Astrocyte (in vitro differentiated cells and primary cell): ENCODE results near the gene CHST11. TPM values are rescaled to one million over a fixed set of nuclear protein-coding genes. Genes with fewer than 3 reads are reported as not detected.
A peak's percentile ranks its signal among the peaks of the same experiment; 100 is the strongest.

ENCODE experiments used
- DNase-seq: peaks from one replicate; pipeline ENCODE4 v3.0.0-alpha.2; 2010; ENCODE audit warnings: low read depth
- FAIRE-seq: peaks from 2 replicates; lab custom pipeline; 2011; peaks lifted over from hg19 to GRCh38; lab: Jason Lieb, UNC
- H2AFZ ChIP-seq: 2 replicates; pipeline ENCODE4 v1.6.0; 2012; ENCODE audit warnings: low read depth, low read length, inconsistent platforms
- H3K27ac ChIP-seq: 2 replicates; pipeline ENCODE4 v1.5.1; 2011; ENCODE audit warnings: low read depth, low read length, inconsistent platforms
- H3K27me3 ChIP-seq: 2 replicates; pipeline ENCODE4 v1.6.0; 2011; ENCODE audit warnings: low read length, inconsistent platforms; ENCODE audit not compliant: insufficient read depth
- H3K36me3 ChIP-seq: 2 replicates; pipeline ENCODE4 v1.5.1; 2011; ENCODE audit warnings: low read length, inconsistent platforms; ENCODE audit not compliant: insufficient read depth
- H3K4me1 ChIP-seq: 2 replicates; pipeline ENCODE4 v1.5.1; 2011; ENCODE audit warnings: low read length, inconsistent platforms; ENCODE audit not compliant: insufficient read depth
- H3K4me2 ChIP-seq: 2 replicates; pipeline ENCODE4 v1.6.0; 2012; ENCODE audit warnings: low read length, inconsistent platforms
- H3K4me3 ChIP-seq: 2 replicates; pipeline ENCODE4 v1.5.1; 2011; ENCODE audit warnings: low read depth, mild to moderate bottlenecking, low read length, inconsistent platforms; ENCODE audit not compliant: insufficient read depth
- H3K79me2 ChIP-seq: 2 replicates; pipeline ENCODE4 v1.6.0; 2012; ENCODE audit warnings: mild to moderate bottlenecking, low read length, inconsistent platforms; ENCODE audit not compliant: insufficient read depth
- H3K9ac ChIP-seq: 2 replicates; pipeline ENCODE4 v1.6.0; 2012; ENCODE audit warnings: mild to moderate bottlenecking, low read length, inconsistent platforms
- H3K9me3 ChIP-seq: 2 replicates; pipeline ENCODE4 v1.5.1; 2012; ENCODE audit warnings: low read depth, mild to moderate bottlenecking, low read length, inconsistent platforms; ENCODE audit not compliant: insufficient read depth
- H4K20me1 ChIP-seq: 2 replicates; pipeline ENCODE4 v1.6.0; 2012; ENCODE audit warnings: low read length, inconsistent platforms; ENCODE audit not compliant: insufficient read depth
- H3K27ac Mint-ChIP-seq: one replicate; pipeline ENCODE4 v1.8.0; 2021; ENCODE audit warnings: mild to moderate bottlenecking, mixed read lengths; ENCODE audit not compliant: unreplicated experiment
- H3K27me3 Mint-ChIP-seq: one replicate; pipeline ENCODE4 v1.8.0; 2021; ENCODE audit warnings: low read depth, mixed read lengths; ENCODE audit not compliant: unreplicated experiment
- H3K36me3 Mint-ChIP-seq: one replicate; pipeline ENCODE4 v1.8.0; 2021; ENCODE audit warnings: low read depth, mixed read lengths; ENCODE audit not compliant: unreplicated experiment
- H3K4me1 Mint-ChIP-seq: one replicate; pipeline ENCODE4 v1.8.0; 2021; ENCODE audit warnings: low read depth, mixed read lengths; ENCODE audit not compliant: unreplicated experiment
- H3K4me3 Mint-ChIP-seq: one replicate; pipeline ENCODE4 v1.8.0; 2021; ENCODE audit warnings: mild to moderate bottlenecking, moderate library complexity, mixed read lengths; ENCODE audit not compliant: unreplicated experiment
- H3K9me3 Mint-ChIP-seq: one replicate; pipeline ENCODE4 v1.8.0; 2021; ENCODE audit warnings: mild to moderate bottlenecking, mixed read lengths; ENCODE audit not compliant: unreplicated experiment
- EZH2 ChIP-seq: IDR thresholded peaks from 2 replicates; pipeline ENCODE4 v1.6.1; 2012; ENCODE audit warnings: mild to moderate bottlenecking, low read length, inconsistent platforms; ENCODE audit not compliant: insufficient read depth
- total RNA-seq: library from RNA; stranded (reverse); gene quantifications from 2 replicates; pipeline ENCODE4 v1.2.1, GENCODE V29; 2021
- TF ChIP-seq, protein P1 (sequence below): IDR thresholded peaks from 2 replicates; pipeline ENCODE4 v1.5.1; 2011; ENCODE audit warnings: low read depth, mild to moderate bottlenecking, inconsistent platforms, low read length, moderate library complexity; ENCODE audit not compliant: insufficient read depth

Gene CHST11
- total RNA-seq, 1 donor from 2014 or later = 30.2 TPM

DNA sequence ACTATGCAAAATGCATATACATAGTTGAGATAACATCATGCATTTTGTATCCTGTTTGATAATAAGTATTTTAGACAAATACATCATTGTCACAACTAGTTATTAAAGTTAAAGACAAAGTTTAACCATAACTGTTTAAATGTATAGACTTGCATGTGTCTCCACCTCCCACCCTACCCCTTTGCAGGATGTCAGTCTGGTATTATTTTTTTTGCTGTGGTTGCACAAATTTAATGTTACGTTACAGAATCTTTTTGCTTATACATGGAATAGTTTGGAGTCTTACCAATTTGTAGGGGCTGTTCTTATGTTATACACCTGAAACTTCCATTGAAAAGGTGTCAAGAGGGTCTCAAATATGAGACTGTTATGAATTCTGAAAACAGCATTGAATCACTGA, 5.6 kb downstream of the CHST11 start:
- no peaks in the 10 kb centered on the region for H3K27me3 Mint-ChIP-seq
- H3K4me3 Mint-ChIP-seq = no peak overlapping the region
- no peak overlapping the region for H3K27ac Mint-ChIP-seq
- Histone ChIP-seq H3K79me2 (peaks cover 93% of the 10 kb centered on the region), H3K4me2 (no peak overlapping the region), H4K20me1 (peaks cover 60% of the 10 kb centered on the region), H3K4me3 (no peak overlapping the region), H3K27me3 (no peaks in the 10 kb centered on the region), H3K36me3 (peaks cover 3% of the 10 kb centered on the region), H3K27ac (no peak overlapping the region), H3K9me3 (no peaks in the 10 kb centered on the region), H2AFZ (no peak overlapping the region), H3K4me1 (peaks cover 18% of the 10 kb centered on the region), H3K9ac (no peak overlapping the region)
- H3K36me3 Mint-ChIP-seq = peaks cover 6% of the 10 kb centered on the region
- H3K4me1 Mint-ChIP-seq = peaks cover 30% of the 10 kb centered on the region
- TF ChIP-seq, protein P1, sequence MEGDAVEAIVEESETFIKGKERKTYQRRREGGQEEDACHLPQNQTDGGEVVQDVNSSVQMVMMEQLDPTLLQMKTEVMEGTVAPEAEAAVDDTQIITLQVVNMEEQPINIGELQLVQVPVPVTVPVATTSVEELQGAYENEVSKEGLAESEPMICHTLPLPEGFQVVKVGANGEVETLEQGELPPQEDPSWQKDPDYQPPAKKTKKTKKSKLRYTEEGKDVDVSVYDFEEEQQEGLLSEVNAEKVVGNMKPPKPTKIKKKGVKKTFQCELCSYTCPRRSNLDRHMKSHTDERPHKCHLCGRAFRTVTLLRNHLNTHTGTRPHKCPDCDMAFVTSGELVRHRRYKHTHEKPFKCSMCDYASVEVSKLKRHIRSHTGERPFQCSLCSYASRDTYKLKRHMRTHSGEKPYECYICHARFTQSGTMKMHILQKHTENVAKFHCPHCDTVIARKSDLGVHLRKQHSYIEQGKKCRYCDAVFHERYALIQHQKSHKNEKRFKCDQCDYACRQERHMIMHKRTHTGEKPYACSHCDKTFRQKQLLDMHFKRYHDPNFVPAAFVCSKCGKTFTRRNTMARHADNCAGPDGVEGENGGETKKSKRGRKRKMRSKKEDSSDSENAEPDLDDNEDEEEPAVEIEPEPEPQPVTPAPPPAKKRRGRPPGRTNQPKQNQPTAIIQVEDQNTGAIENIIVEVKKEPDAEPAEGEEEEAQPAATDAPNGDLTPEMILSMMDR = no peak
- no peak for TF ChIP-seq EZH2
- DNase-seq (no peak), FAIRE-seq (no peak)
- no peaks in the 10 kb centered on the region for H3K9me3 Mint-ChIP-seq

DNA sequence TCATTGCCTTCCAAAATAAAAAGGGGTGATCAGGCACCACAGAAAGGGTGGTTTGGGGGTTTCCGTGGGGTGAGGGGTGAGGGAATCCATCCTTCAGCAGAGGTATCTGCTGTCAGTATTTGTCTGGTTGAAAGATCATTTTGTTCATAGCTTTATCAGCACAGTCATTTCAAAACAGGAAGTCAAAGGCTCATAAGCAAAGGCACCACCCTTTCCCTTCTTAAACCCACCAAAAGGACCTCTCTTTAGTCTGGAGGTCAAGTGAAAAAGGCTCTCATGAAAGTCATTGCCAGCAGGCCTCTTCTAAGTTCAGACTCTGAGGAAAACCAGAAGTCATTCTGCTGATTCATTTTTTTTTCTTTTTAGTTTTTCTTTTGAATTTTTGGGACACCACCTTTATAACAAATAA, 6.2 kb downstream of the CHST11 start:
- Mint-ChIP-seq H3K4me3 (no peak overlapping the region), H3K36me3 (peaks cover 6% of the 10 kb centered on the region), H3K27ac (peak overlapping the region; percentile 49), H3K27me3 (no peaks in the 10 kb centered on the region), H3K9me3 (no peaks in the 10 kb centered on the region), H3K4me1 (peaks cover 32% of the 10 kb centered on the region)
- FAIRE-seq = no peak
- Histone ChIP-seq H3K4me3 (no peak overlapping the region), H3K27ac (no peak overlapping the region), H3K36me3 (peaks cover 3% of the 10 kb centered on the region), H2AFZ (no peak overlapping the region), H3K4me2 (no peak overlapping the region), H3K79me2 (peaks cover 94% of the 10 kb centered on the region), H3K9me3 (no peaks in the 10 kb centered on the region), H3K27me3 (no peaks in the 10 kb centered on the region), H3K4me1 (peaks cover 18% of the 10 kb centered on the region), H4K20me1 (peaks cover 66% of the 10 kb centered on the region), H3K9ac (no peak overlapping the region)
- TF ChIP-seq, protein P1 = no peak
- no peak for DNase-seq

DNA sequence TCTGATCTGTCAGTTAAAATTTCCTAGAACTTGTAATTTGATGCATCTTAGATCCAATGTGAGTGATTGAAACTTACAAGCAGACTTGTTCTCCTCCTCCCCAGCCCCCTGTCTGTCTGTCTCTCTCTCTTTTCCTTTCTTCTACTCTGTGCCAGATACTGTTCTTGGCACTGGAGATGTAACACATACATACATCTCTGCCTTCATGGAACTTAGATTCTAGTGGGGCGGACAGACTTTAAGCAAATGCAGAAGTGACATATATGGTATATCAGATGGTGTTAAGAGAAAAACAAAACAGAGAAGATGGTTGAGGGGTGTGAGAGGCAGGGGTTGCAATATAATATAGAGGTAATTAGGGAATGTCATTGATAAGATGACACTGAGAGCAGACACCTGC, 6.6 kb downstream of the CHST11 start:
- no peak for FAIRE-seq
- H3K79me2 ChIP-seq = peaks cover 94% of the 10 kb centered on the region

More for the DNA sequence above, 6.6 kb downstream of the CHST11 start:
- peaks cover 18% of the 10 kb centered on the region for H3K4me1 ChIP-seq
- DNase-seq = no peak
- H3K9me3 ChIP-seq = no peaks in the 10 kb centered on the region
- peaks cover 3% of the 10 kb centered on the region for H3K36me3 ChIP-seq
- no peak overlapping the region for H2AFZ ChIP-seq
- TF ChIP-seq, protein P1 = no peak
- no peak for TF ChIP-seq EZH2
- peaks cover 32% of the 10 kb centered on the region for H3K4me1 Mint-ChIP-seq
- peaks cover 69% of the 10 kb centered on the region for H4K20me1 ChIP-seq
- no peaks in the 10 kb centered on the region for H3K27me3 Mint-ChIP-seq
- no peak overlapping the region for H3K9ac ChIP-seq
- no peaks in the 10 kb centered on the region for H3K27me3 ChIP-seq
- no peaks in the 10 kb centered on the region for H3K9me3 Mint-ChIP-seq
- peaks cover 6% of the 10 kb centered on the region for H3K36me3 Mint-ChIP-seq
- no peak overlapping the region for H3K4me3 ChIP-seq
- H3K27ac ChIP-seq = no peak overlapping the region
- no peak overlapping the region for H3K4me3 Mint-ChIP-seq
- H3K4me2 ChIP-seq = no peak overlapping the region
- H3K27ac Mint-ChIP-seq = no peak overlapping the region
